ENCODE results near the gene SIRPG. TPM values are rescaled to one million over a fixed set of nuclear protein-coding genes. Genes with fewer than 3 reads are reported as not detected.

Gene SIRPG
- total RNA-seq, 1 donor from 2014 or later, result not detected

- Mint-ChIP-seq H3K9me3 (no peaks in the 10 kb centered on the region), H3K4me1 (peaks cover 6% of the 10 kb centered on the region)
- H3K4me2 ChIP-seq, result no peak overlapping the region
These were observed 17.6 kb upstream of the SIRPG start for GRCh38 chr20:1674990-1675780.

DNA sequence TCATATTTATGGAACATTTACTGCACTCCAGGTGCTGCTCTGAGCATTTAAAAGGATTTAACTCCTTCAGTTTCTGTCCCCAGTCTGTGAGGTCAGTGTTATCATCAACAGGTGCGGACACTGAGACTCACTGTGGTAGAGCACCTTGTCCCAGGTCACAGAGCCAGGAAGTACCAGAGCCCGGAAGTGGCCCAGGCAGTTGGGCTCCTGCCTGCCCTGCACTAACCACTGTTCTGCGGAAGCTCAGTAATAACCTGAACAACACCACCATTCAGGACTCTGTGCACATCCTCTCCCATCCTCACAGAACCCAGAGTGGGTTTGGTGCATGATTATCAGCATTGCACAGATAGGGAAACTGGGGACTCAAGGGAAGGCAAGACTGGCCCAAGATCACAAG lies 16.8 kb upstream of the SIRPG start:
- Mint-ChIP-seq H3K4me1 (peaks cover 13% of the 10 kb centered on the region), H3K9me3 (no peaks in the 10 kb centered on the region), H3K27me3 (ENCODE audit: insufficient read depth, low read depth) (peaks cover 6% of the 10 kb centered on the region), H3K4me3 (no peak overlapping the region), H3K36me3 (no peaks in the 10 kb centered on the region), H3K27ac (no peak overlapping the region)
- peaks cover 18% of the 10 kb centered on the region for H3F3A ChIP-seq (ENCODE audit: low read depth)
- H3K4me3 ChIP-seq, result no peak overlapping the region
- peaks cover 18% of the 10 kb centered on the region for H3K4me1 ChIP-seq
- no peak for TF ChIP-seq EZH2phosphoT487 (IDR thresholded peaks at IDR 0.05)
- TF ChIP-seq EZH2 (IDR thresholded peaks at IDR 0.05), result no peak
- TF ChIP-seq, protein P1, sequence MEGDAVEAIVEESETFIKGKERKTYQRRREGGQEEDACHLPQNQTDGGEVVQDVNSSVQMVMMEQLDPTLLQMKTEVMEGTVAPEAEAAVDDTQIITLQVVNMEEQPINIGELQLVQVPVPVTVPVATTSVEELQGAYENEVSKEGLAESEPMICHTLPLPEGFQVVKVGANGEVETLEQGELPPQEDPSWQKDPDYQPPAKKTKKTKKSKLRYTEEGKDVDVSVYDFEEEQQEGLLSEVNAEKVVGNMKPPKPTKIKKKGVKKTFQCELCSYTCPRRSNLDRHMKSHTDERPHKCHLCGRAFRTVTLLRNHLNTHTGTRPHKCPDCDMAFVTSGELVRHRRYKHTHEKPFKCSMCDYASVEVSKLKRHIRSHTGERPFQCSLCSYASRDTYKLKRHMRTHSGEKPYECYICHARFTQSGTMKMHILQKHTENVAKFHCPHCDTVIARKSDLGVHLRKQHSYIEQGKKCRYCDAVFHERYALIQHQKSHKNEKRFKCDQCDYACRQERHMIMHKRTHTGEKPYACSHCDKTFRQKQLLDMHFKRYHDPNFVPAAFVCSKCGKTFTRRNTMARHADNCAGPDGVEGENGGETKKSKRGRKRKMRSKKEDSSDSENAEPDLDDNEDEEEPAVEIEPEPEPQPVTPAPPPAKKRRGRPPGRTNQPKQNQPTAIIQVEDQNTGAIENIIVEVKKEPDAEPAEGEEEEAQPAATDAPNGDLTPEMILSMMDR (IDR thresholded peaks at IDR 0.05), result no peak
- no peak overlapping the region for H3K27ac ChIP-seq
- no peak overlapping the region for H3K4me2 ChIP-seq
- no peak overlapping the region for H3K9ac ChIP-seq
- H2AFZ ChIP-seq (replicated peaks), result no peak overlapping the region
- no peak for DNase-seq (ENCODE audit: low spot score)
- no peaks in the 10 kb centered on the region for H3K36me3 ChIP-seq
- peaks cover 100% of the 10 kb centered on the region for H3K27me3 ChIP-seq
- no peaks in the 10 kb centered on the region for H3K9me3 ChIP-seq (ENCODE audit: low read depth)
- H3K79me2 ChIP-seq (ENCODE audit: low read depth), result no peaks in the 10 kb centered on the region
- peaks cover 6% of the 10 kb centered on the region for H4K20me1 ChIP-seq (ENCODE audit: low read depth)

More at GRCh38 chr20:1674990-1675780, 17.6 kb upstream of the SIRPG start:
- no peaks in the 10 kb centered on the region for H3K36me3 ChIP-seq
- peaks cover 100% of the 10 kb centered on the region for H3K27me3 ChIP-seq
- H3K27ac Mint-ChIP-seq, result no peak overlapping the region
- H3K9ac ChIP-seq, result no peak overlapping the region
- no peaks in the 10 kb centered on the region for H3K79me2 ChIP-seq (ENCODE audit: low read depth)
- H4K20me1 ChIP-seq (ENCODE audit: low read depth), result peaks cover 6% of the 10 kb centered on the region
- peaks cover 18% of the 10 kb centered on the region for H3K4me1 ChIP-seq
- H3F3A ChIP-seq (ENCODE audit: low read depth), result peaks cover 18% of the 10 kb centered on the region
- no peaks in the 10 kb centered on the region for H3K9me3 ChIP-seq (ENCODE audit: low read depth)
- no peak overlapping the region for H2AFZ ChIP-seq (replicated peaks)
- peaks cover 6% of the 10 kb centered on the region for H3K27me3 Mint-ChIP-seq (ENCODE audit: insufficient read depth, low read depth)
- no peak overlapping the region for H3K27ac ChIP-seq
- TF ChIP-seq, protein P1 (IDR thresholded peaks at IDR 0.05), result no peak
- TF ChIP-seq EZH2phosphoT487 (IDR thresholded peaks at IDR 0.05), result no peak
- no peak for TF ChIP-seq EZH2 (IDR thresholded peaks at IDR 0.05)
- no peak for DNase-seq (ENCODE audit: low spot score)
- H3K4me3 Mint-ChIP-seq, result no peak overlapping the region
- H3K4me3 ChIP-seq, result no peak overlapping the region
- no peaks in the 10 kb centered on the region for H3K36me3 Mint-ChIP-seq

DNA sequence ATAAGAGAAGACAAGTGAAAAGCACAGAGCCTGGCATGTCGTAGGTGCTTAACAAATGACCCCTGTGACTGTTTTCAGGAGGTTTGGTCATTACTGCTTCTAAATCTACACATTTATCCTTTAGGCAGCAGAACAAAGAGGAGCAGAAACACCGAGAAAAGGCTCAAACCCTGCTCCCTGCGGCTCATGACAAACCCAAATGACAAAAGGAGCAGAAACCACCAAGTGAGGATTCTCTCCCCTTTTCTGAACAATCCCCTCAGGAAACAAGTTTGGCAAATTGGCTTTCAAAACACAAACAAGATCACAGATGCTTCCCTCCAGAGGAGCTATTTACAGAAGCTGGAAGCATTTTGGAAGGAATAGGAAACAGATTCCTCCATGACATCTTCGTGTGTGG lies 15.8 kb upstream of the SIRPG start:
- Histone ChIP-seq H3K36me3 (no peaks in the 10 kb centered on the region), H3K4me2 (peak overlapping the region; percentile 24), H3K79me2 (ENCODE audit: low read depth) (no peaks in the 10 kb centered on the region), H2AFZ (replicated peaks) (no peak overlapping the region), H3K4me3 (no peak overlapping the region), H3K27ac (peak overlapping the region; percentile 65), H3K9ac (no peak overlapping the region), H3K27me3 (peaks cover 100% of the 10 kb centered on the region), H3F3A (ENCODE audit: low read depth) (peaks cover 18% of the 10 kb centered on the region), H3K9me3 (ENCODE audit: low read depth) (no peaks in the 10 kb centered on the region), H3K4me1 (peaks cover 18% of the 10 kb centered on the region), H4K20me1 (ENCODE audit: low read depth) (peaks cover 6% of the 10 kb centered on the region)
- peaks cover 2% of the 10 kb centered on the region for H3K9me3 Mint-ChIP-seq
- H3K27ac Mint-ChIP-seq, result no peak overlapping the region
- H3K27me3 Mint-ChIP-seq (ENCODE audit: insufficient read depth, low read depth), result peaks cover 9% of the 10 kb centered on the region
- peak; percentile 61 for DNase-seq (ENCODE audit: low spot score)
- no peak for TF ChIP-seq EZH2 (IDR thresholded peaks at IDR 0.05)
- peak; percentile 52 for TF ChIP-seq EZH2phosphoT487 (IDR thresholded peaks at IDR 0.05)
- TF ChIP-seq, protein P1 (IDR thresholded peaks at IDR 0.05), result no peak
- no peak overlapping the region for H3K4me3 Mint-ChIP-seq
- H3K4me1 Mint-ChIP-seq, result peaks cover 21% of the 10 kb centered on the region
- H3K36me3 Mint-ChIP-seq, result no peaks in the 10 kb centered on the region
